ENCODE data around the gene KIAA1671.

DNA sequence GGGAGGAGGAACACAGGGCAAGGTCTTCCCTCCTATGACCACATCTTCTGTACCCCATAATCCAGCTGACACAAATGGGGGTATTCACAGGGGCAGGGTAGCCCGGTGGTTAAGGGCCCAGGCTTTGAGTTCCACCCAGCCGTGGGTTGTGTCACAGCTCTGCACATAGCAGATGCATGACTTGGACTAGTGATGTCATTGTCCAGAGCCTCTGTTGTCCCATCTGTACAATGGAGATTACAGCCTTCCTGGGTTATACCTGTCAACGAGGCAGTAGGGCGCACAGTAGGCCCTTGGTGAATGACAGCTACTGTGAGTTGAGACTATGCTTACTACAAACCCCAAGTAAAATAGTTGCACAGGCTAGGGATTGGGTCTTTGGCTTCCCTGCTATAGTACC is 147.9 kb downstream of the KIAA1671 start:
- TF ChIP-seq, protein P1, sequence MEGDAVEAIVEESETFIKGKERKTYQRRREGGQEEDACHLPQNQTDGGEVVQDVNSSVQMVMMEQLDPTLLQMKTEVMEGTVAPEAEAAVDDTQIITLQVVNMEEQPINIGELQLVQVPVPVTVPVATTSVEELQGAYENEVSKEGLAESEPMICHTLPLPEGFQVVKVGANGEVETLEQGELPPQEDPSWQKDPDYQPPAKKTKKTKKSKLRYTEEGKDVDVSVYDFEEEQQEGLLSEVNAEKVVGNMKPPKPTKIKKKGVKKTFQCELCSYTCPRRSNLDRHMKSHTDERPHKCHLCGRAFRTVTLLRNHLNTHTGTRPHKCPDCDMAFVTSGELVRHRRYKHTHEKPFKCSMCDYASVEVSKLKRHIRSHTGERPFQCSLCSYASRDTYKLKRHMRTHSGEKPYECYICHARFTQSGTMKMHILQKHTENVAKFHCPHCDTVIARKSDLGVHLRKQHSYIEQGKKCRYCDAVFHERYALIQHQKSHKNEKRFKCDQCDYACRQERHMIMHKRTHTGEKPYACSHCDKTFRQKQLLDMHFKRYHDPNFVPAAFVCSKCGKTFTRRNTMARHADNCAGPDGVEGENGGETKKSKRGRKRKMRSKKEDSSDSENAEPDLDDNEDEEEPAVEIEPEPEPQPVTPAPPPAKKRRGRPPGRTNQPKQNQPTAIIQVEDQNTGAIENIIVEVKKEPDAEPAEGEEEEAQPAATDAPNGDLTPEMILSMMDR (IDR thresholded peaks at IDR 0.05) = no peak
- TF ChIP-seq POLR2A (IDR thresholded peaks at IDR 0.05) = no peak
